COLO668 (cell line): ENCODE data around the gene CHN1.

Experiments used
- DNase-seq: peaks from one replicate; lab custom pipeline; 2025; ENCODE audit not compliant: unreplicated experiment; lab: John Stamatoyannopoulos, UW

The CHN1 gene

GRCh38 chr2:174877751-174878150 lies 127.4 kb downstream of the CHN1 start:
- DNase-seq: no peak

- no peak for DNase-seq
Measured at GRCh38 chr2:174877301-174877700, 127.9 kb downstream of the CHN1 start.

DNA sequence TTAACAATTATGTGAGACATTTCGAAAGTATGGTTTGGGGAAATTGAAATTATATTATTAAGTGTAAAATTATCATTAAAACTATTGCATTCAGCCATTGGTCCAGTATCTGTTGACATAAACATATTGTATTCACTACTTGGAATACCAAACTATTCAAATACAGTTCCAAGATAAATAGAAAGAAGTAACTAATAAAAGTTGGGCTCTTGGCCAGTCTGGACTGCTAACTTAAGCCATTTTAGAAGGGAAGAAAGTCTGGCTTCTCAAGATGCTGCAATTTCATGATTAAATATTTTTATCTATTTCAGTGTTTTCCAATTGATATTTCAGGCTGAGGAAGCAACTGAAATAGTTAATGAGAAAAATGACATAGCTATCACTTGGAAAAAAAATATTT lies 131.1 kb downstream of the CHN1 start:
- no peak for DNase-seq

GRCh38 chr2:174873471-174873870 lies 131.7 kb downstream of the CHN1 start:
- DNase-seq: no peak

DNA sequence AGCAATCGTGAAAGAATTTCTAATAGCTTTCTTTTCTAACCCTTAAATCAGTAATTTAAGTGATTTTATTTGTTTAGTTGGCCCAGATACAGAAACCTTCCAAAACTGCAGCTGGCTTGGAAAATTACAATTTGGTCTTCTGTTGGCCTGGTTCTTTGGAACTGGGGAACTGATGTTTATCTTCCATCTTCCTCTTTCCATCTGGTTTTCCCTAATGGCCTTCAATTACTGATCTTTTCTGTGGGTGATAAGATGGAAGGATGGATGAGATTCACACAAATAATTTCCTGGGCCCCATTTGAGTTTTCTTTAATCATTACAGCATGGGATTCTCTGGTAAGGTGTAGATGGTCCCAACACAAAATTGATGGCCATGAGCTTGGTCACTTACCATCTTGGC lies 134.4 kb downstream of the CHN1 start:
- no peak for DNase-seq

DNA sequence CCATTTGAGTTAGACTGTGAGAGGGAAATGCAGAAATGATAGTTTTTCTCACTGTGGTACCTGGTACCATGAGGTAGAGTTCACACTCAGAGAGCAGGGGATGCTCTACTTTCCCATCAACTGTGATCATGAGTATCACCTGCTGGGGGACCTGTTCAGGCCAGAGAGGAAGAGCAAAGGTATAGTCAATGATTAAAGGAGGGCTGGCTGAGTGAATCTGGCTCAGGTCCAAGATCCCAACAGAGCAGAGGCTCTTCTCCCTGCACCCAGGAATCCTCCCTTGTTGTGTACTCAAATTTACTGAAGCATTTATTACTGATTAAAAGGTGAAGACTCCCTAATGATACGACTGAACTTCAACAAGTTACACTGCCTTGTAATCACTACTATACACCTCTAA lies 136.3 kb downstream of the CHN1 start:
- peak; percentile 71 for DNase-seq

DNA sequence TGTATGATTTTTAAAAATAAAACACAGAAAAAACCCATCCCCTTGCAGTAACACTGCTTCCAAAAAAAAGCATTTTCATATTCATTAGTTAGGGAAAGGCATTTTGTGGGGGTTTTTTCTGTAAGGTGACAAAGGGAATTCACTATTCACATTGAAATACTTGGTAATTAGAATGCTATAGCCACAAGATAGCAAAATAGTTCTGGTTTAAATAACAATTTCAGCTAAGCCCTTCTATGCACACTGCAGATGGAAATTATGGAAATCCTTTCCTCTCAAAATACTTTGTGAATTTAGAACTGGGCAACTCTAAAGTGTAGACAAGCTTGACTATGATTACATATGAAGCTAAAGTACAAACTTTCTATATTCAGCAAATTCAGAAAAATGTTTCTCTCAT lies 138.8 kb downstream of the CHN1 start:
- no peak for DNase-seq

GRCh38 chr2:174863183-174863582 lies 142.0 kb downstream of the CHN1 start:
- DNase-seq: no peak

GRCh38 chr2:174859563-174860169 lies 145.5 kb downstream of the CHN1 start:
- no peak for DNase-seq

GRCh38 chr2:174858745-174859144 lies 146.4 kb downstream of the CHN1 start:
- DNase-seq: no peak

- no peak for DNase-seq
Measured at GRCh38 chr2:174856447-174856846, 148.7 kb downstream of the CHN1 start.

DNA sequence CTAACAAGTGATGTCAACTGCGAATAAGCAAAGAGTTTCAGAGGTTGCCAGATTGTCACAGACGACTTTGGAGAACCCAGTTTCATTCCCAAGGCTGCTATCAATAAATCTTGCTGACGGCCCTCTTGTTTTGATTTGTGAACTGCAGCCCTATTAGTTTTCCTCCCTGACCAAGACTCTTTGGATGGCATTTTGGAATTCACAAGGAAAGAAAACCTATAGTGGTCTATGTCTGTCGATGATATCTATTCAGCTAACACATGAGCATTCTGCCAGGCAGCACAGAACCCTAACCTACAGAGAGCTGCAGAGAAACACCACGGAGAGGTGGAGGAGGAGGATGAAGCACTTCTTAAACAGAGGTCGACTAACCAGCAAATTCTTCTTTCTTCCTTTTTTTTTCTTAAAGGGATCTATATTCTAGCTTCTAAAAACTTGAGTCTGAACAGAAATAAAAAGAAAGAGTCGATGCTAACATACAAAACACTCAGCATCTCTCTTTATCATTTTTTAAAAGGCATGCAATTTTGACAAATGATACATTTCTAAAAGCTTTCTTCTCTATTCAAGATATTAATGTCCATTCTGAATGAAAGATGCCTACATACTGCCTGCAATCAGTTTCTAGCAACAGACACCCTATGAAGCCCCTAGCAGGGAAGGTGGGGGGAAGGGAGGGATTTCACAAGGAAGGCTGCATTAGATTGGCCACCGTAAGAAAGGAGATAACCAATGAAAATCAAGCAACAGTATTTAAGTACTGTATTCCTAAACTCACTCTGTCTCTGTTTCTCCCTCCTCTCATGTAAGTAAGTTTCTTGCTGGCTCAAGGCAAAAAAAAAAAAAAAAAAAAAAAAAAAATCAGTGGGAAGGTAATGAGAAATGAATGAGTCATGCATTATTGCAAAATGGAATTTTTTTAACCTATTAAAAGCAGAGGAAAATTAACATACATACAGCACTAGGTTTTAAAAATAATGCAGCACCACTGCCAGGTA lies 157.9 kb downstream of the CHN1 start:
- no peak for DNase-seq

DNA sequence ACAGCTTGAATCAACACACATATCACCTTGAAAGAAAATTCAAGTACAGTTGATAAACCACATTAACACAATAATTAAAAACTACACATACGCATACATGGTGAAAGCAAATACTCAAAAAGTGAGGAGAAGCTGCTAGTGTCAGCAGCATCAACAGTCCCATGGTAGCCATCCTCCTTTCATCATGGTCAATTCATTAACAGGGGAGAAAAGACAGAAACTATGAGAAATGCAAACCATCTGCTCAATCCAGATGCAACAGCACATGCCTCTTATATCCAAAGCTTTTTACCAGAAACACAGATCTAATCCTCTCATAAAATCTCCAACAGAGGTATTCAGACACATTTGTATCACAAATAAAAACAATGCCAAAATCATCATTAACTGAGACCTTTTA lies 159.0 kb downstream of the CHN1 start:
- no peak for DNase-seq

DNA sequence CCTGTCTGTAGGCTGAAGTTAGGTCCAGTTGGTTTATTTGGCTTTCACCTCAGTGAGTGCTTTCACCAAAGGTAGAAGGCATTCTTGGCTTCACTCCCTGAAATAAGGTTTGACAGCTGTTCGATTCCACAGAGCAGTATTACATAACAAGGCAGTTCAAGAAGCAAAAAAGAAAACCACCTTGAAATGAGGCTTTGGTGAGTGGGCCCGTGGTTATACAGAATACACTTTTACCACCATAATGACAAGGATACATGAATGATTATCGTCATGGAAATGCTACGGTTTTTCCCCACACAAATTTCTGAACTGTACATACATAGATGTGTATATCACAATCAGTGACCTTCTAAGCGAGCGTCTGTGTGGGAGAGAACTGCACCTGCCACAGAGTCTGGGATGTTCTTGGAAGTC lies 160.9 kb downstream of the CHN1 start:
- DNase-seq: no peak

- DNase-seq: no peak
Measured at GRCh38 chr2:174842496-174842895, 162.7 kb downstream of the CHN1 start.

DNA sequence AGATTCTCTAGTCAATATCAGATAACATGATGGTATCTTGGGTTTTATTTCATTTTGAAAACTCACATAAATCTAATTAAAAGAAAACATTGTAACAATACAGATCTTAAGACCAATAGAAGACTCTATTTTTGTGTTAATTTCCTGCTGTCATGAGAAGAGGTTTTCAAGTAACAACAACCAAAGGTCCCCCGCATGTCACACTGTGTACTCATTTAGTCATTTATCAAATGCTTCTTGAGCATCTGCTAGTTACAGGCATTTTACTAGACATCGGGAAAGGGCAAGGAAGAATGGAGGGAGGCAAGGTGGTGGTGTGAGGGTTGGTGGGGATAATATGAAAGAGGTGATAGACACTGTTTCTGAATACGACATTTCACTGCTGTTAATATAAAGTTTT lies 163.2 kb downstream of the CHN1 start:
- no peak for DNase-seq

GRCh38 chr2:174841350-174841749 lies 163.8 kb downstream of the CHN1 start:
- no peak for DNase-seq

DNA sequence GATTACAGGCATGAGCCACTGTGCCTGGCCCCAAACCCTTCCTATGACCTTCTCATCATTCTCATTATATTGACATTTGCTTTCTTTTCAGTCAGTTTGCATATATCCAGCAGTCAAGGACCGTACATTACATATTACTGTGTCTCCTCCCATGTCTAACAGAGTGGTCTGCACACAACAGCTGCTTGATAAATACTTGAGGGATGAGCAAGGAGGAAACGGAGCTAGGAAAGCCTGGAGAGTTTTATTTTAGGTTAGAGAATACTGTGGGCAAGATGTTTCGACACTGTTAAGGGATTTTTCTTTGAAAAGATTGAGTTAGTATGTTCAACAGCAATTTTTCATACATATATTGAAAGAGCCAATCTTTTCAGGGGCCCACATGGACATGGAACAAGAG lies 164.7 kb downstream of the CHN1 start:
- DNase-seq: no peak

GRCh38 chr2:174839662-174840061 lies 165.5 kb downstream of the CHN1 start:
- no peak for DNase-seq

GRCh38 chr2:174836995-174837390 lies 168.2 kb downstream of the CHN1 start:
- no peak for DNase-seq

- no peak for DNase-seq
Measured at GRCh38 chr2:174836377-174836994, 168.7 kb downstream of the CHN1 start.

DNA sequence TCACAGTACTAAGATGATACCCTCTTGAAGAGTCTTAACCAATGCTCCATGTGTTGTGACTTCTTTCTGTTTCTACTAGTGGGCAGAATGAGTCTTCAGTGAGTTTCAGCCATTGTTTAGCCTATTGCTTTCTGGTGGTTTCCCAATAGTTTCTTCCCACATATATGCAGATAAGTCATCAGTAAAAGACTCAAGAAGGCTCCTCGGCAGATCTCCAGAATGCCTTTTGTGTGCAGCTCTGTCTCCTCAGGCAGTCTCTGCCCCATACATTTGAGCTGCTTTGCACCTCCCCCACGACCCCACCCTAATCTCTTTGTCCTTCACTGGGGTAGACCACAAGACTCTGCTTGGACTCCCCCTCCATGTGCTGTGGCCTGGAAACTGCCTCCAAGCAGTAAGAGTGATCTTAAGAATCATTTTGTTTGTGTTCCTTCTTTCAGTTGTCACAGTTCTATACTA lies 169.4 kb downstream of the CHN1 start:
- DNase-seq: no peak
